Measurements from ENCODE around the gene TMEM117.
A peak's percentile ranks its signal among the peaks of the same experiment; 100 is the strongest.
"Not testable (repeated sequence)": the region's sequence is repeated elsewhere in the genome, so short reads cannot be mapped to it uniquely, and the experiment has no call there.

TMEM117 gene

DNA sequence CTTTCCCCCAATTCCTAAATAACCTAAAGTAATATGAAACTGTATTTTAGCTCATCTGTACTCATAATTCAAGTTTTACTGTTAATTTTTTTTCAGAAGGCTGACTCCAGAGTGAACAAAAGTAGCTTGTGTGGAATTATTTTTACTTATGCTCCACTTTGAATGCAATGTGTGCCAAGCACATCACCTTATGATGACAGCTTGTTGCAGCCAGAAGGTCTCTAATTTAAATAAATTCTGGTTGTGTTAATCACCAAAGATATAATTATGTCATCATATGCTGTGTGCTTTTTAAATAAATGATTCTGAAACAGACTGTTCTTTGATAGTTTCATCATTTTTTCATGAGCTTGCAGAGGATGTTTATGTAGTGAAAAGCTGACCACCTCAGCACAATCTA, 283.1 kb downstream of the TMEM117 start:
- no peak for DNase-seq

DNA sequence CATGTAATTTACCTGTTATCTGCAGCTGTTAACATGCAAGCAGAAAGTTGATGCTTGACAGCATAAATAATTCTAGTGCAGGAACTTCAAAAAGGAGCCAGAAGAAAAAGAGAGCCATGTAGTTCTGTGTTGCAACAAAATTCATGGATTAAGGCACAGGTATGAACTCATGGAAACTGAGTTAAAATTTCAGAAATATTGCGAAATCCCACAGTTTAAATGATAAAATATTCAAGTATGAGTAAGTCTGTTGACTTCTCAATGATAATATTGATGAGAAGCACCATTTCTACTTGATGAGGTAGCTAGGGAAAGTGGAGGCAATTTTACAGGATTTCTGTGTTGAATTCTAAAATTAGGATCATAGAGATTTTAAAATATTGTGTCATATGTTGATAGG, 290.9 kb downstream of the TMEM117 start:
- no peak for DNase-seq

DNA sequence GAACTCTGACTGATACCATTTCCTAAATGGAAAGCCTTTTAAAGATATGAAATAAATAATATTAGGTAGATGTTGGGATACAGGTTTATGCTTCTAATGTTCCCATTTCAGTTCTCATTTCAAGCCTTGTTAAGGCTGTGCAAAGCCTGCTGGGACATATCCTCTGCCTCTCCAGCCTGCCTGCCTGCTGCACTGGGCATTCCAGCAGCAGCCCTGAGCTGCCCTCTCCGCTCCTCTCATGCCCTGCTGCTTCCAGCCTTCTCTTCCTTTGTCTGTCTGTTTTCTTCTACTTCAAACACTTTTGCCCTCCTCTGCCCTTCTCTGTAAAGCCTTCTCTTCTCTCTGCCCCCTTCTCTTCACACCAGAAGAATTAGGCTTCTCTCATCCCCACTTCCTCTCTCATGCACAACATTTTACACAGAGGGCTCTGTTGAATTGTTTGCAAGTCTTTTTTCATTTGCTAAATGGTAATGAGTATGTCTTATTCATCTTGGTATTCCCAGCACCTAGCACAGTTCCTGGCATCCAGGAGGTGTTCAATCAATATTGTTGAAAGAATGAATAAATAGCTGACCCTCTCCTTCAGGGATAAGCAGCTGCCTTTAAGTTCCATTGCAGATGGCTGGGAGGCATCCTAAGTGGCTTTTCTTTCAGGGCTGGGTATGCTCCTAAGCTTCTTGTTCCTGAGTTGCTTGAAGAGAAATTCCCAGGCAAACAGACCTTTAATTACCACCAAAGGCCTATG, 292.3 kb downstream of the TMEM117 start:
- no peak for DNase-seq

DNA sequence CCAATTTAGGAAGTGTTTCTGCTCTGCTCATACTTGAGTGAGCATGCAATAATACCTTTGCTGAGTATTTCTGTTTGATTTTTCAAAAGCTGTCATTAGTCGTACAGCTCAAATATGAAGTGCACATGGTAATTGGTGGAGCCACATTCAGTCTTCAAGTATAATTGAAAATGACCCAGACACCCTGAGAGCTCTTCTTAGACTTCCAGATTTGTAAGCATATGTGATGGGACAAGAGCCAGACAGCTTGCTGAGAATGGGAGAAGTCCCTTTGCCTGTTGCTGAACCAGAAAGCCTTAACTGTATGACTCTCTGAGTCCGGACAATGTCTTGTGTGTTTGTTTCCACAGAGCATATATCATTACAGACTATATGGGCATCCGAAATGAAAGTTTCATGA, 307.3 kb downstream of the TMEM117 start:
- no peak for DNase-seq

DNA sequence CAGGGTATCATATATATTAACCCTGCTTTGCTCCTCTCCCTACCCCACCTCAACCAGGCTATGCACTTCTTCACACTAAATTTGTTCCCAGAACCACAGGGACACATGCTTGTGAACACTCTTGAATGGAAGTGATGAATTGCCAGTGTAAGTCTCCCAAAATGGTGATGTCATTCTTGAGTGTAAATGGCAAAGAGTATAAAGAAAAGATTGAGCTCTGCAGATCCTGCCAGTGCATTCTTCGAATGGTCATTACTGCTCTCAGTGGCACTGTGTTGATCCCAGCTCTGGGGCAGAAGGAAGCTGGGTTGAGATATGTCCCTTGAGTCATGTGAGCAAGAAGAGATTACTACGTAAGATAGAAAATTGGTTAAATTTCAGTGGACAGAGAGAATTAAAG, 313.1 kb downstream of the TMEM117 start:
- peak; percentile 59 for DNase-seq

DNA sequence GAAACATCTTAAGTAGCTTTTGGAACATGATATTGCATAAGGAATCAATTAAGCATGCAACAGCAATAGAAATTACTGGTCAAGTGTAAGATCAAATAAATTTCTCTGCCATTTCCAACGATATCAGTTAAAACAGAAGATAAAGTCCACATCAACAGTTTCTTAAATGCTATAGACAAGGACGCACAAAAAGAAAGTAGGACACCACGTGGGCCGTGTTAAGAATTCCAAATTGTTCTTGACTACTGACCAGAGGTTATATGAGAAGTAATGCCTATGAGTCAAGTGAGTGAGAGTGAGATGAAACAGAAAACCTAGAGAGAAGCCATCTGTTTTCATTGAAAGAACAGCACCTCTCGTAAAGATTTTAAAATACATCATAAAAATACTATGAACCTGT, 318.2 kb downstream of the TMEM117 start:
- no peak for DNase-seq

DNA sequence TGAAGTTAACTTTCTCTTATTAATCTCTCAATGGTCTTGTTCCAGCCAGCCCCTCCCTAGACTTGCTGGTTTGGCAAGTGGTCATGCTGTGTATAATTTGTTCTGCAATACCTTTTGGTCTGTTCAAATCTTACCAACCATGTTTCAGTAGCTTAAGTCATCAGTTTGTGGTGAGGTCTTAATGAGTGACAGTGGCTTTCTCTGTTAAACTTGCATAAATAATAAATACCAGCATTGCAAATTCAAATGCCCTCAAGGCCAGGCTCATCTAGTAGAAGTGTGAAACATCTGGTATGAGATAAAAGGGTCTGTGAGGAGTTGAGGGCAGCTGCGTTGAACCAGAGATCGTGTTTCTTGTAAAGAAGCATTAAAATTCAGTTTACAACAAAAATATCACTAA, 319.5 kb downstream of the TMEM117 start:
- DNase-seq: no peak

DNA sequence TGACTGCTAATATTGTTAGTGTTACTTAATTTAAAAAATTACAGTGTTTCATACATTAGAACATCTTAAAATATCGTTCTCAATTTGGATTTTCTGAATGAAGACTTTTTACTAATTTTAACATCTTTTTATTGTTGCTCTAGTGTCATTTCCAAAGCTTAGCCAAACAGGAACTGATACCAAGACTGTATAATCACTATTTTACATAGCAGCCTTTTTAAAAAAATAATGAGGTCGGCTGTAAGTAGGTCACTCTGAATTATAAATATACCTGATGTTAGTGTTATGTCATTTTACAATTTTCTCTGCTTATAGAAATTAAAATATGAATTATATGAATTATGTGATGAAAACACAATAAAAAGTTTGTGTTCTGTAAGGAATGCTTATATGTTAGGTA, 321.5 kb downstream of the TMEM117 start:
- DNase-seq: no peak

DNA sequence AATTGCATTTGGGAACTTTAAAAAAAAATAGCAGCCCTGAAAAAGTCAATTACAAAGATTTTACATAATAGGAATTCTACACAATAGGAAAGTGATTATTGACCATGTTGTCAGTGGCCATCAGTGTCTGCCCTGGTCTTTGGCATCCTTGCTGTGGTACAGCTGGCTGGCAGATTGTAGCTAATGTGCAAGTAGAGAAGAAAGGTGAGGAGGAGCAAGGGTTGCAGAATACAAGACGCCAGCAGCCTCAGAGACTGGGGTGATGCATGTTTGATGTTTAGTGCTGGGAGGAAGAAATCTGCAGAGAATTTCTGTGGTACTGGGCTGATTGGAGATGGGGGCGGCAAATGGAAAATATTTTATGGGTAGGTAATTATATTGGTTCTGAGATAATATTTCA, 322.9 kb downstream of the TMEM117 start:
- no peak for DNase-seq

DNA sequence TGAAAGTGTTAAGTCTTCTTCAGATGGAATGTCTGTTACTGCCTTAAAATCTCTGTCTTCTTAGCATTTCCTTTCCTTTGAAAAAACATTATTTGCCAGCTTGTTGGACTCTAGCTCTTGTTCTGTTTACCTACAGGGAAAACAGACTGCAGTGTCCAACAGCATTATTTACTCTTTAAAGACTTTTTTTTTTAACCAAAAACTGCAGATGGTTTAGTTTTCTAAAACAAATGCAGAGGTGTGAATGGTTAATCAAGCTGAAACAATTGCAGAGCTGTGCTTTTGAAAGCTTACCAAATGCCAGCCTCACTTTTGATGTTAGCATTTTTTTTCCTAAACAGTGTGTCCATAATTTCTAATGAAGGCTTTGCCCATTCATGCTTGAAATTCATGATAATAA, 323.3 kb downstream of the TMEM117 start:
- DNase-seq: no peak

DNA sequence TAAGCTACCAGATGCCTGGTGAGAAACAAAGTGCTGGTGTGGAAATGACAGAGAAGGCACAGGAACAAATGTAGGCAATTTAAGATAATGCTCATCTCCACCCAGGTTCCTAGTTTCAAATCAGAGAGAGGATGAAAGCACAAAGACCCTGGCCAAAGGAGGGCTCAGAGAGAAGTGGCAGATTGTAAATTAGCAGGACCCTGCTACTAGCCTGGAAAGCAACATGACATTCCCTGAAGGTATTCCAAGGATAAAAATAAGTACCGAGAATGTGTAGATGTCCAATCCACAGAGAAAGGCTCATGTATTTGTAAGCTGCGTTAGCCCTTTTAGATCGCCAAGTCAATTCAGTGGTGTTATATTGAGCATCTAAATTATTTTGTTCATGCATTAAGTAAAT, 324.0 kb downstream of the TMEM117 start:
- no peak for DNase-seq

DNA sequence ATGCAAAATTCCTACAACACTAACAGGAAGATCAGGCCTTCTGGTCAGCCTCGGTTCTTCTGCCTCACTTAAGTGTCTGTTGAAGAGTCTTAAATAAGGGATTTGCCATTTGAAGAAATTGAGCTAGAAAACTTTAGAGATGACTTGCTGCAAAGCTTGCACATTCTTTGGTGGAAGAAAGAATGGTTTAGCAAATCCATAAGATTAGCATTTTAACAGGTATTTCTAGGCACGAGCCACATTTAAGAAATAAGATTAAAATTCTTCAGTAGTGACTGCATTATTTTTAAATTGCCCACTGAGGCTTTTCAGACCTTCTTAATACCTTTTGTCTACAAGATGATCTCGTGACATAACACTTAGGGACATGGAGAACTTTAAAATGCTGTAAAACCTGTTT, 327.1 kb downstream of the TMEM117 start:
- DNase-seq: no peak

DNA sequence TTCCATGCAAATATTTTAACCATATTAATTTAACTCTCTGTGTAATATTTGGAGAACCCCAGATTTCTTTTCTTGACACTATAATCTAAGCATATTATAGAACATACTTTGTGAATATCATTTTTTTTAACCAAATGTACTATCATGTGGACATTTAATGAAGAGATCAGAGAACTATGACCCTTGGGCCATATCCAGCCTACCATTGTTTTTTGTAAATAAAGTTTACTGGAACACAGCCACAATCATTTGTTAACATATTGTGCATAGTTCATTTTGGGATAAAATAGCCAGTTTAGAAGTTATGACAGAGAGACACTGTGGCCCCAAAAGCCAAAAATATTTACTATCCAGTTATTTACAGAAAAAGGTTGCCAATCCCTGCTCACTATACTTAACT, 338.2 kb downstream of the TMEM117 start:
- DNase-seq: no peak

DNA sequence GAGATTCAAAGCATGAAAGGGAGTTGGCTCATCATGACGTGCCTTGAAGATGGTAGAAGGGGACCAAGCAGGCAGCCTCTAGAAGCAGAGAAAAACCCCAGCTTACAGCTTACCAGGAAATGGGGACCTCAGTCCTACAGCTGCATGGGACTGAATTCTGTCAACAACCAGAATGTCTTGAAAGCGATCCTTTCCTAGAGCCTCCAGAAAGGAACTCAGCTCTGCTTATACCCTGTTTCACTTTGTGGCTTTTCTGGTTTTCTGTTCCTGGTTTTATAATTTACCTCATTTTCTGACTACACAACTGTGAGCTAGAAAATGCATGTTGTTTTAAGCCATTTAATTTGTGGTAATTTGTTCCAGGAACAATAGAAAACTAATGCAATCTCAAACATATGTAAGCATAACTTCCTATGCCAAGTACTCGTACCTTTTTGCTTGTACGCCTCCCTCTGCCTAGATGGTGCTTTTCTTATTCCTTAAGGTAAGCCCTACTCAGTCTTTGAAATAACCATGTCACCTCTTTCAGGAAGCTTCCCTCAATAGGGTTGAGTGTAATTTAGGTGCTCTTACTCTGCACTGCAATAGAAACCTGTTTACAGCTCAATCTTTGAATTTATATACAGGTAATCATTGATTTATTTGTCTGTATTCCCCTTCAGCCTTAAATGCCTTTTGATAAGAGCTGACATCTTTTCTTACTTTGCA, 348.8 kb downstream of the TMEM117 start:
- DNase-seq: no peak

DNA sequence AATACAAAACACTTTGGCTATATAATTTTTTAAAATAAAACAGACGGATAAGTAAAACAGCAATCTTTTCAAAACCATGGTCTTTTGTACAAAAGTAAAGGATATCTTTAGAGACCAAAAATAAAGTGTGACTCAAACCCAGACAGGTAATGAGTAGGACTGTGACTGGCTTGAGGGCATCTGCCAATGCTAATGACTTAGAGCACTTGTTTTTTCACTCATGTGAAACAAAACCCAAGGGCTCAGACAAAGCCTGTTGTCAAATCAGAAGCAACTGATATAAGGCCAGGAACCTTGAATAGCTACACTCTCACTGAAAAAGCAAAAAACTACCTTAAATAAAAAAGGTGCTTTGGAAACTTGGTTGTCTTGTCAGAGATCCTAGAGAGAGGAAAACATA, 357.4 kb downstream of the TMEM117 start:
- DNase-seq: peak; percentile 63

DNA sequence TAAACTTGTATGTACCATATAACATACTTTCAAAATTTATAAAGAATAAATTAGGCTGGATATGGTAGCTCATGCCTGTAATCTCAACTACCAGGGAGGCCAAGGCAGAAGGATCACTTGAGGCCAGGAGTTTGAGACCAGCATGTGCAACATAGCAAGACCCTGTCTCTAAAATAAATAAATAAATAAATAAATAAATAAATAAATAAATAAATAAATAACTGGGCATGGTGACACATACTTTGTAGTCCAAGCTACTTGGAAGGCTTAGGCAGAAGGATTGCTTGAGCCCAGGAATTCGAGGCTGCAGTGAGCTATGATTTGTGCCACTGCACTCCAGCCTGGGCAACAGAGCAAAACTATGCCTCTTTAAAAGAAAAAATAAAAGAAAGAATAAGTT, 359.8 kb downstream of the TMEM117 start:
- not testable (repeated sequence) for DNase-seq

DNA sequence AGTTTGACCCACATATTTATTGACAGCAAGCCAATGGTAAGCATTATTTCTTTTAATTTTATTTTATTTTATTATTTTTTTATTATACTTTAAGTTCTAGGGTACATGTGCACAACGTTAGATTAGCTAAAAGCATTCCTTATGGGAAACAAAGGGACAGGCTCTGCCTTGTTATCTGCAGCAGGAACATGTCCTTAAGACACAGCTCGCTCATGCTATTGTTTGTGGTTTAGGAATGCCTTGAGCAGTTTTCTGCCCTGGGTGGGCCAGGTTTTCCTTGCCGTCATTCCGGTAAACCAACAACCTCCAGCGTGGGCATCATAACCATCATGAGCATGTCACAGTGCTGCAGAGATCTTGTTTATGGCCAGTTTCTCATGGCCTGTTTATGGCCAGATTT, 370.2 kb downstream of the TMEM117 start:
- DNase-seq: no peak

DNA sequence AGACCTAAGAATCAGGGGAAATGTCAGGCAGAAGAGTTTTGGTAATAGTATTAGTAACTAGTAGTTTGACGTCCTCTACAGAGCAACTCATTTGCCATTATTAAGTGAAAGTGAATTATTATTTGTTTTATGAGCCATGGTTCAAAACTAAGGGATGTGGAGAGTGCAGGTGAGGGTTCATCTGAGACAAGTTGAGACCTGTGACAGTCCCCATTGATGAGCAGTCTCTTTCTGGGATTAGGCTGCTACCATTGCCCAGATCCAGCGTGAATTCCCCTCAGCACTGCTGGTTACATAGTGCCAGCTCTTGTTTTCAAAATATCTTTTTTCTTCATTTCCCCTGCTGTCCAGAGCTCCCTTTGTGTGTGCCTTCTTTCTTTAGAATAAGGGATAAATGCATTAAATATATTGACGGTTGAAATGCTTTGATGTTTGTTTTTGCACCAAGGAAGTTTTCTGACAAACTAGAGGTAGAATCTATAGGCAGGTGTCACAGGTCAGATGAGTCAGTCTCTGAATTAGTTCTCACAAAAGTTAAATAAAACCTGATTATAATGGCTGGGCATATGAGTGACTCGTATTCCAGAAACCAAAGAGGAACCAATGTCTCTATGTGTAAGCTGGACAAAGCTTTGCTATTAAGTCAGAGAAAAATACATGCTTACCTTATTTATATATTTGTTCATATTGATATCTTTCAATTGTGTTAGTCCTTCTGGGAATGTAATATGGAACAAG, 381.4 kb downstream of the TMEM117 start:
- no peak for DNase-seq

DNA sequence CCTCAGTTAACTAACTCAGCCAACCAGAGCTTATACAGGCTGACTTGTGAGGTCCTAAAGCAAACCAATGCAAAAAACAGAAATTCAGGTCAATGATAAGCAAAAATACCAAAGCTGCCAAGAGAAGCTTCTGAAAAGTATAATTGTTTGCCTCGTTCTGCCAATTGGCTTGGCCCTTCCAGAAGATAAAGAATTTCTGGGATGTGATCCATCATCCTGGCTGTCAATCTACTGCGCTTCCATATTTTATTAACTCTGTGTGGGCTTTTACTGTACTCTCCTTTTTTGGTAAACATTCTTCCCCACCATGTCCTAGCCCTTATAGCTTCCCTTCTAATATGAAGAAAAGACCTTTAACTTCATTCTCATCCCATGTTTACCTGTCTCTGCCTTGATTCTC, 387.9 kb downstream of the TMEM117 start:
- no peak for DNase-seq

DNA sequence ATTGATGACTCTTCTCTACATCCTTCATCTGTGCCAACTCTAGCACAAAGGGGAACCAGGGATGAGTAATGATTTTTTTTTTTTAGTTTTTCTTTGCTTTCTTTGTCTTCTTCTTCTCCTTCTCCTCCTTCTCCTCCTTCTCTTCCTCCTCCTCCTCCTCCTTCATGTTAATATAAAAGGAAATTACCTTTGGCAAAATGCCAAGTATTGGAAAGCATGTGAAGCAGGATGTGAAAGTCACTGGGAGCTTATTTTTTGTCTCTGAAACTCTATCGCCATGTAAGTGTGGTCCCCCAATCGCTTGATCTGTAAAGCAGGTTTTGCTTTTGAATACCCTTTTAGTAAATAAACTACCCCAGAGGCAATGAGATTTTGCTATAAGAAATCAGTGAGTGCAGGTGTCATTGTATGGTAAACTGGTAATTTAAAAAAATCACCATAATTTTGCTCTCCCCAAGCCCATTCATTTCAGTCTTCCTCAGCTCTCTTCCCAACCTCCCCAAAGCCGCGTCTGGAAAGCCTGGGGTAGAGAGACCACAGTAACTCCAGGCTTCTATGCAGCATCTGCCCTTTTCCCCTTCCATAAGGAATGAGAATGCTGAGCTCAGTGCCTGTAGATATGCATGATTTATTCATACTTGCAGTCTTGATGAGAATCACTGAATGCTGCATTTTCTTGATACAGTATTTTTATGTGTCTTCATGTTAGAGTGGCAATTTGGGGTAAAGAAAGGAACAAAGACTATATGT, 388.7 kb downstream of the TMEM117 start:
- no peak for DNase-seq

DNA sequence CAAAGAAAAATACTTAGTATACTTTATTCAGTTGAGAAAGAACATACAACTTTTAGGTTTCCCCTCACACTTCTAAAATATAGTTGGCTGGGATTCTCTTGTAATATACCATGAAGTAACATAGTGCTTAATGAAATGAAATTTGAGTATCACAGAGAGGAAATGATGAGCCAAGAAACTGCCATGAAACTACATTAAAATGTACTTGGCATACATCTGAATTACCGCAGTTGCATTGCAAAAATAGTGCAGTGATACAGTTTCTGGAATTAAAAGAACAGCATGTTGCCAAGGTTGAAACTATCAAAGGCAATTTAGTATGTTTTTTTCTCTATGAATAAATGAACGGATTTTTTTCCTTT, 389.2 kb downstream of the TMEM117 start:
- no peak for DNase-seq

DNA sequence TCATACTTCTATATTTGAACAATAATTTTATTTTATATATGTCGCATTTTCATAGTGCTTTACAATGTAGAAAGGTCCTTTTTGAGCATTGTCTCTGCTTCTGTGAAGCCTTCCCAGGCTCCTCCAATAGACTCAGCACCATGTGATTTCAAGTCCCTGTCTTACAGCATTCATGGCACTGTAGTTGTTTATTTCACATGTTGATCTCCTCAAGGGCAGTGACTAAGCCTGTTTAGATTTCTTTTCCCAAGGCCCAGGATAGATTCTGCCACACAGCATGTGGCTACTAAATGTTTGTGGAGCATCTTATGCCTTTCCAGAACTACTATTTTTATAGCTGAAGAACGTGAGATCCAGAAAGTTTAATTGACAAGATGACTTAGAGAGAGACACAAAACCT, 391.7 kb downstream of the TMEM117 start:
- no peak for DNase-seq

DNA sequence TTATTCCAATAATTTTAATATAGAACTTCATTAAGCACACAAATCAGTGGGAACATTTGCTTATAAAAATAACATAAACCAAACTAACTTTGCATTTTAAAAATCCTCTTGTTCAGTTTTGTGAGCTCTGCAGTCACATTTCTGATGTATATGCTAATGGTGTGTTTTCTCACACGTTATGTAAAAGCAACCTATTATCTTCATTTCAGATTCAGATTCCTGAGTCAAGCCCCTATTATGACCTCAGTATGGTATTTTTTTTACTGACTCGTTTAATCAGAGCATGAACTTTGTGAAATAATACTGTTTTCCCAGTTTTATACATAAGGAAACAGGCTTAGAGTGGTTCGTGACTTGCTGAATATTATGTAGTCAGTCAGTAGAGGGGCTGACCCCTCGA, 394.0 kb downstream of the TMEM117 start:
- no peak for DNase-seq

DNA sequence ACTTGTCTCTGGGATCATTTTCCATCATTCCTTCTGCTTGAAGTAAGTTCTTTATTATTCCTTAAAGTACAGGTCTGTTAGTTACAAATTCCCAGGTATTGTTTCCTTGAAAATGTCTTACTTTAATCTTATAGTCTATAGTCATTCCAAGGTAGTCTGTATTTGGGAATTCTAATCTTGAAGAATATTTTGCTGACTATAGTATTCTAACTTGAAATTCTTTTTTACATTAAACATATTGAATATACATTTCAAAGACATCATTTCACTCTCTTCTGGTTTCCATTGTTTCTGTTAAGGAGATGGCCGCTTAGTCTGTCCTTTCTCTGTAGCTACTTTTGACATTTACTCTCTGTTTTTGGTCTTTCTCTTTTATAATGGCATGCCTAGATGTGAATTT, 399.8 kb downstream of the TMEM117 start:
- no peak for DNase-seq
